Naive thymus-derived CD4-positive, alpha-beta T cell (primary cell): ENCODE data around the gene PTPRM. TPM values are rescaled to one million over a fixed set of nuclear protein-coding genes. Genes with fewer than 3 reads are reported as not detected.

Source experiments
- ATAC-seq: fragments of 150-1000 bp; cut with Tn5 transposase; 2 replicates; pipeline ENCODE4 v1.10.0; 2021; ENCODE audit warnings: mild to moderate bottlenecking, moderate library complexity
- CTCF ChIA-PET: fragments of 350-600 bp; sonication (Branson Sonifier 250); formaldehyde crosslinking; loops from one replicate; lab custom pipeline; 2021; ENCODE audit warnings: antibody characterized with exemption; lab: Charles Lee
- POLR2A ChIA-PET: fragments of 350-600 bp; sonication (Branson Sonifier 250); formaldehyde crosslinking; loops from one replicate; lab custom pipeline; 2021; ENCODE audit warnings: antibody characterized with exemption, inconsistent platforms; lab: Charles Lee
- DNase-seq, 9 donors: peaks; one replicate each; pipeline versions ENCODE4 v3.0.0 to v3.0.0-alpha.2; 2020 to 2022; ENCODE audit warnings: mixed read lengths in 1 of 9
- H3K27ac ChIP-seq: one replicate; pipeline ENCODE4 v1.7.0; 2013; ENCODE audit warnings: mild to moderate bottlenecking, low read depth, low read length, moderate library complexity
- H3K27me3 ChIP-seq, 2 donors: one replicate each; pipeline ENCODE4 v1.7.0; 2013; ENCODE audit warnings: low read length in 2 of 2, mild to moderate bottlenecking in 2 of 2, moderate library complexity in 2 of 2; ENCODE audit not compliant: control insufficient read depth in 2 of 2, insufficient read depth in 2 of 2
- H3K36me3 ChIP-seq, 3 experiments: 1 replicate in 2 of 3; 2 replicates in 1 of 3; pipeline ENCODE4 v1.7.0; 2013; ENCODE audit warnings: low read length in 3 of 3, mild to moderate bottlenecking in 3 of 3, moderate library complexity in 1 of 3; ENCODE audit not compliant: insufficient read depth in 3 of 3, control insufficient read depth in 2 of 3
- H3K4me1 ChIP-seq, 2 donors: one replicate each; pipeline ENCODE4 v1.7.0; 2013; ENCODE audit warnings: low read length in 2 of 2, mild to moderate bottlenecking in 2 of 2, moderate library complexity in 1 of 2; ENCODE audit not compliant: control insufficient read depth in 2 of 2, insufficient read depth in 2 of 2
- H3K4me3 ChIP-seq: 2 replicates; pipeline ENCODE4 v1.7.0; 2013; ENCODE audit warnings: mild to moderate bottlenecking, low read length
- H3K9me3 ChIP-seq, 3 experiments: 1 replicate in 2 of 3; 2 replicates in 1 of 3; pipeline ENCODE4 v1.7.0; 2013; ENCODE audit warnings: low read length in 3 of 3; ENCODE audit not compliant: control insufficient read depth in 2 of 3
- H3K27ac Mint-ChIP-seq, 9 donors: one replicate each; pipeline ENCODE4 v1.8.0; 2020 to 2022; ENCODE audit warnings: mixed read lengths in 9 of 9, mild to moderate bottlenecking in 8 of 9, moderate library complexity in 5 of 9, inconsistent platforms in 2 of 9
- H3K27me3 Mint-ChIP-seq, 5 donors: one replicate each; pipeline ENCODE4 v1.8.0; 2021 to 2022; ENCODE audit warnings: mixed read lengths in 5 of 5, mild to moderate bottlenecking in 1 of 5
- H3K36me3 Mint-ChIP-seq, 5 donors: one replicate each; pipeline ENCODE4 v1.8.0; 2020 to 2022; ENCODE audit warnings: mixed read lengths in 5 of 5, mild to moderate bottlenecking in 3 of 5, inconsistent platforms in 1 of 5
- H3K4me1 Mint-ChIP-seq, 7 donors: one replicate each; pipeline ENCODE4 v1.8.0; 2020 to 2022; ENCODE audit warnings: mixed read lengths in 7 of 7, mild to moderate bottlenecking in 3 of 7, inconsistent platforms in 1 of 7
- H3K4me3 Mint-ChIP-seq, 10 donors: one replicate each; pipeline ENCODE4 v1.8.0; 2020 to 2022; ENCODE audit warnings: mild to moderate bottlenecking in 10 of 10, mixed read lengths in 10 of 10, moderate library complexity in 6 of 10, inconsistent platforms in 2 of 10
- H3K9me3 Mint-ChIP-seq, 11 donors: one replicate each; pipeline ENCODE4 v1.8.0; 2020 to 2022; ENCODE audit warnings: mixed read lengths in 11 of 11, mild to moderate bottlenecking in 4 of 11, inconsistent platforms in 1 of 11, moderate library complexity in 1 of 11
- intact Hi-C, 2 donors: fragments of 100-400 bp; cut with micrococcal nuclease; formaldehyde crosslinking; loops; one replicate each; pipeline ENCODE4 v1.15.1; 2023
- polyA plus RNA-seq, 2 donors: library from polyadenylated mRNA; unstranded; fragments of 300-500 nt; fragmentation: Illumina TruSeq; gene quantifications; one replicate each; pipeline ENCODE4 v1.2.3, GENCODE V29; 2021
- total RNA-seq, 6 experiments: library from RNA in 5 of 6; stranded (reverse) in 5 of 6; gene quantifications; 1 replicate in 5 of 6; 2 replicates in 1 of 6; pipeline ENCODE4 v1.2.3 and lab custom pipeline; 2021 to 2026

PTPRM gene
- total and polyA plus RNA-seq, 7 experiments from 2014 or later: 3.8 to 21.2 (median 8.4) TPM

GRCh38 chr18:8450898-8451665 is 884.0 kb downstream of the PTPRM start:
- Histone ChIP-seq H3K27me3 (no peaks in the 10 kb centered on the region), H3K36me3 (no peaks in the 10 kb centered on the region), H3K4me1 (no peaks in the 10 kb centered on the region), H3K4me3 (no peak overlapping the region), H3K27ac (no peak overlapping the region), H3K9me3 (no peaks in the 10 kb centered on the region)
- peaks cover 0 to 3% (median 0%) of the 10 kb centered on the region in 5 donors for H3K36me3 Mint-ChIP-seq
- no peak overlapping the region for H3K4me3 Mint-ChIP-seq
- H3K27me3 Mint-ChIP-seq: peaks cover 0 to 23% (median 10%) of the 10 kb centered on the region in 5 donors
- ATAC-seq (no peak), DNase-seq (no peak)
- ChIA-PET POLR2A (no interaction called here), CTCF (no interaction called here)
- no peaks in the 10 kb centered on the region for H3K4me1 Mint-ChIP-seq
- no peak overlapping the region for H3K27ac Mint-ChIP-seq
- H3K9me3 Mint-ChIP-seq: peaks cover 0 to 3% (median 0%) of the 10 kb centered on the region in 11 donors
- intact Hi-C loops: no loop called here

DNA sequence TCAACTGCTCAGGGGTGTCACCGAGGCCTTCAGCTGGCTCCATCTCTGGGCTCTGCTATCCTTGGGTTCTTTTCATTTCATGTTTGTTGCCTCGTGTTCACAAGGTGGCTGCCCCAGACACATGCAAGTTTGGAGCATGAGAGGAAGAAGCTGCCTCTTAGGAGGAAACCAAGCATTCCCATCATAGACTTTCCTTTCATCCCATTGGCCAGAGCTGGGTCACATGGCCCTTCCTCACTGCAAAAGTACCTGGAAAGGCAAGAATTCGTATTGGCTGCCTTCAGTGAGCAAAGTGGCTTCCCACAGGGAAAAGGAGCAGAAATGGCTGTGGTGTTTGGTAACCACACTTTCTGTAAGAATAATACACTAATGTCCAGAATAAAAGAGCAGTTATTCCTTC is 886.4 kb downstream of the PTPRM start:
- H3K4me3 Mint-ChIP-seq: no peak overlapping the region
- no peak for DNase-seq
- Histone ChIP-seq H3K9me3 (no peaks in the 10 kb centered on the region), H3K27me3 (no peaks in the 10 kb centered on the region), H3K4me3 (no peak overlapping the region), H3K4me1 (no peaks in the 10 kb centered on the region), H3K36me3 (no peaks in the 10 kb centered on the region), H3K27ac (no peak overlapping the region)
- no peaks in the 10 kb centered on the region for H3K4me1 Mint-ChIP-seq
- intact Hi-C loops: no loop called here
- no peak overlapping the region for H3K27ac Mint-ChIP-seq
- ChIA-PET CTCF (no interaction called here), POLR2A (no interaction called here)
- H3K36me3 Mint-ChIP-seq: no peaks in the 10 kb centered on the region
- no peak for ATAC-seq
- no peaks in the 10 kb centered on the region for H3K9me3 Mint-ChIP-seq
- H3K27me3 Mint-ChIP-seq: peaks cover 0 to 10% (median 5%) of the 10 kb centered on the region in 5 donors

GRCh38 chr18:8454136-8454535 is 887.0 kb downstream of the PTPRM start:
- intact Hi-C loops: no loop called here
- Histone ChIP-seq H3K9me3 (no peaks in the 10 kb centered on the region), H3K27me3 (no peaks in the 10 kb centered on the region), H3K4me1 (no peaks in the 10 kb centered on the region), H3K36me3 (no peaks in the 10 kb centered on the region), H3K4me3 (no peak overlapping the region), H3K27ac (no peak overlapping the region)
- H3K4me3 Mint-ChIP-seq: no peak overlapping the region
- no peaks in the 10 kb centered on the region for H3K4me1 Mint-ChIP-seq
- DNase-seq (no peak), ATAC-seq (no peak)
- no peaks in the 10 kb centered on the region for H3K9me3 Mint-ChIP-seq
- CTCF ChIA-PET: no interaction called here
- POLR2A ChIA-PET: no interaction called here
- H3K27me3 Mint-ChIP-seq: peaks cover 0 to 9% (median 4%) of the 10 kb centered on the region in 5 donors
- H3K36me3 Mint-ChIP-seq: no peaks in the 10 kb centered on the region
- H3K27ac Mint-ChIP-seq: no peak overlapping the region

DNA sequence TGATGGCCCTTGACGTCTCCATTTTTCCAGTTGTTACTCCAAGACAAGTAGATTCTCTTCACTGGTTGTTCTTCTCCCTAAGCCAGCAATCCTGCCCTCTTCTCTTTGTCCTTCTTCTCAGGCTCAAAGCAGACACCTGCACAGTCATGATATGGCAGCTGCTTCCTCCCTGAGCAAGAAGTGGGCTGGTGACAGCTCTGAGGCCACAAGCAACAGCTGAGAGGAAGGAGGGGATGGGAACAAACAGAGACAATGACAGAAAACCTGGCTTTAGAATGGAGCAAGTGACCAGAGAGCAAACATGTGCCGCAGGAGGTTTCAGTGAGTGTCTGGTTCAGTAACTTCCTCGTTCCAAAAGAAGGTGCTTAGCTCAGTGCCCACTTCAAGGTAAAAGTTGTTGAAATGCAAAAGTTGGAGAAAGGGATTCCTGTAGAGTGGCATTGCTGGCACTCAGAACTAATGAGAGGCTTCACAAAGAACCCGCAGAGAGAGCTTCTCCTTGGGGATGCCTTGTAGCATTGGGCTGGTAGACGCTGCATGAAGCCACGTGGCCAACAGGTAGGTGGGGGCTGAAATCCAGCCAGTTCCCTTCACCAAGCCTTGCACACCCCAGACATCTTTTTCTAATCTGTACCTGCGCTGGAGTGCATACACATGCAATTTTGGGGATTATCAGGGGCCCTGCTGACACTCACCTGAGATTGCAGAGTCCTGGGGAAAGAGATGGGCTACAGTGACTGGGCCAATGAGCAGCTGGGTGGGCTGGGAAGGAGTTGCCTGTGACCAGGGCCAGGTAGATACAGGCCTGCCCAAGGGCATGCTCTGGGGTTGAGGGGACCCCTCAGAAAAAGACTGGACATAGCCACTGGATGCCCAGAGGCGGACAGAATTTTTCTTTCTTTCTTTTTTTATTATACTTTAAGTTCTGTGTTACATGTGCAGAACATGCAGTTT is 888.8 kb downstream of the PTPRM start:
- no peak overlapping the region for H3K4me3 ChIP-seq
- H3K9me3 Mint-ChIP-seq: no peaks in the 10 kb centered on the region
- no peak overlapping the region for H3K4me3 Mint-ChIP-seq
- DNase-seq (no peak), ATAC-seq (no peak)
- no peaks in the 10 kb centered on the region for H3K36me3 Mint-ChIP-seq
- no peaks in the 10 kb centered on the region for H3K4me1 Mint-ChIP-seq
- intact Hi-C loops: no loop called here
- no peaks in the 10 kb centered on the region for H3K27me3 ChIP-seq
- no peaks in the 10 kb centered on the region for H3K9me3 ChIP-seq
- H3K27me3 Mint-ChIP-seq: peaks cover 0 to 8% (median 0%) of the 10 kb centered on the region in 5 donors
- no peak overlapping the region for H3K27ac ChIP-seq
- ChIA-PET CTCF (no interaction called here), POLR2A (no interaction called here)
- H3K27ac Mint-ChIP-seq: no peak overlapping the region
- H3K4me1 ChIP-seq: no peaks in the 10 kb centered on the region
- no peaks in the 10 kb centered on the region for H3K36me3 ChIP-seq
